Germinal center (tissue), 1 donor: ENCODE measurements around the gene PROP1.
"Not testable (repeated sequence)": the region's sequence is repeated elsewhere in the genome, so short reads cannot be mapped to it uniquely, and the experiment has no call there.

Experiments
- DNase-seq: peaks from one replicate; pipeline ENCODE4 v3.0.0; 2012; ENCODE audit warnings: mixed read lengths, low spot score

The PROP1 gene

GRCh38 chr5:177995691-177996595 is at the start of gene PROP1:
Gene PROP1 (minus strand): TSS chr5:177996242. CDS start chr5:177995933, 309 bp downstream.
- no peak for DNase-seq

- not testable (repeated sequence) for DNase-seq
Measured at GRCh38 chr5:178019379-178020030, 23.5 kb upstream of the PROP1 start.

GRCh38 chr5:178012758-178013157 is 16.7 kb upstream of the PROP1 start:
- not testable (repeated sequence) for DNase-seq

GRCh38 chr5:178011816-178012554 is 15.9 kb upstream of the PROP1 start:
- not testable (repeated sequence) for DNase-seq

- not testable (repeated sequence) for DNase-seq
Measured at GRCh38 chr5:178007272-178007671, 11.2 kb upstream of the PROP1 start.

- DNase-seq: not testable (repeated sequence)
Measured at GRCh38 chr5:178006536-178007231, 10.6 kb upstream of the PROP1 start.

GRCh38 chr5:178006181-178006535 is 10.1 kb upstream of the PROP1 start:
- DNase-seq: not testable (repeated sequence)

GRCh38 chr5:177997846-177998245 is 1.8 kb upstream of the PROP1 start:
- no peak for DNase-seq

- no peak for DNase-seq
Measured at GRCh38 chr5:177997319-177997670, 1.3 kb upstream of the PROP1 start.

GRCh38 chr5:177996660-177997318 is 747 bp upstream of the PROP1 start:
- DNase-seq: no peak

- no peak for DNase-seq
Measured at GRCh38 chr5:177994561-177995190, 1.4 kb downstream of the PROP1 start.

- no peak for DNase-seq
Measured at GRCh38 chr5:177994063-177994462, 2.0 kb downstream of the PROP1 start.

GRCh38 chr5:177992466-177992865 is 3.6 kb downstream of the PROP1 start:
- DNase-seq: no peak

GRCh38 chr5:177988989-177989625 is 6.9 kb downstream of the PROP1 start:
- DNase-seq: no peak

- no peak for DNase-seq
Measured at GRCh38 chr5:177987326-177987725, 8.7 kb downstream of the PROP1 start.

GRCh38 chr5:177985430-177986040 is 10.5 kb downstream of the PROP1 start:
- no peak for DNase-seq

- no peak for DNase-seq
Measured at GRCh38 chr5:177984584-177985206, 11.3 kb downstream of the PROP1 start.

- no peak for DNase-seq
Measured at GRCh38 chr5:177983763-177984583, 12.1 kb downstream of the PROP1 start.

- no peak for DNase-seq
Measured at GRCh38 chr5:177982956-177983355, 13.1 kb downstream of the PROP1 start.
